ENCODE data around the gene CELSR1. TPM values are rescaled to one million over a fixed set of nuclear protein-coding genes. Genes with fewer than 3 reads are reported as not detected.

Gene CELSR1
- total RNA-seq, 1 experiment from 2014 or later = 37.6 TPM

DNA sequence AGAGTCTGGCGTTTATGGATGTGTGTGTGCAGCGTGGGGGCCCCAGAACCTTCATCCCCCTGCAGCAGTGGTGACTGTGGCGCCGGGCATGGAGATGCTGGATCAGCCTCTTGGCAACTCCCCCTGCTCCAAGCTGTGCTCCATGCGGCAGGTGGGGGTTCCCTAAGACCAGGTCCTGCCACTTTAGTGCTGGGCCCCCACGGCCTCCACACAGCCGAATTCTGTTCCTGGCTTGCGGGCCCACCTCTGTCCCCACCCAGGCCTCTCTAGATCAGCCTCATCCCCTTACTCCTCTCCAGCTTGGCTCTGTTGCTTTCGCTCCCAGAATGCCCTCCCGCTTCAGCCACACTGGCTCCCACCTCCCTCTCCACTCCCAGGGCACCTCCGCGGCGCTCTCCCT is 142.3 kb downstream of the CELSR1 start:
- H3K9me2 ChIP-seq (ENCODE audit: insufficient read depth) = no peaks in the 10 kb centered on the region
- H3K79me2 ChIP-seq (ENCODE audit: low read depth) = no peaks in the 10 kb centered on the region
- H3K27me3 ChIP-seq (ENCODE audit: insufficient read depth, low read depth) = no peaks in the 10 kb centered on the region
- H3K4me3 ChIP-seq = no peak overlapping the region
- BruUV-seq (replicated peaks) = no TSS peak
- CTCF ChIA-PET = no interaction called here
- no peak overlapping the region for H3K4me2 ChIP-seq
- no peaks in the 10 kb centered on the region for H3K36me3 ChIP-seq (ENCODE audit: low read depth)
- H3K9me3 ChIP-seq (ENCODE audit: insufficient read depth, low read depth) = no peaks in the 10 kb centered on the region
- H4K20me1 ChIP-seq (ENCODE audit: insufficient read depth) = 0 out of 2 replicates have a peak, but pooled peaks cover 3% of the 10 kb centered on the region
- DNase-seq = no peak
- TF ChIP-seq CTCF (conservative IDR thresholded peaks at IDR 0.05) (no peak), EZH2 (IDR thresholded peaks at IDR 0.05; ENCODE audit: low read depth) (no peak)
- intact Hi-C loops (cut with micrococcal nuclease; ENCODE audit: unreplicated experiment) = no loop called here
- H2AFZ ChIP-seq = no peak overlapping the region
- H3K27ac ChIP-seq = no peak overlapping the region
- POLR2A ChIA-PET (ENCODE audit: unreplicated experiment) = no interaction called here
- H3F3A ChIP-seq (ENCODE audit: insufficient read depth, low read depth) = no peaks in the 10 kb centered on the region; the same call in 1 of the 2 replicates
- 0 out of 2 replicates have a peak, but pooled peaks cover 3% of the 10 kb centered on the region for H3K4me1 ChIP-seq (replicated peaks; ENCODE audit: insufficient read depth)

GRCh38 chr22:46394622-46395021 is 142.8 kb downstream of the CELSR1 start:
- Histone ChIP-seq H3K4me1 (replicated peaks; ENCODE audit: insufficient read depth) (0 out of 2 replicates have a peak, but pooled peaks cover 3% of the 10 kb centered on the region), H2AFZ (no peak overlapping the region), H3K4me2 (no peak overlapping the region), H3K36me3 (ENCODE audit: low read depth) (no peaks in the 10 kb centered on the region), H3K27me3 (ENCODE audit: insufficient read depth, low read depth) (no peaks in the 10 kb centered on the region), H3K9me2 (ENCODE audit: insufficient read depth) (no peaks in the 10 kb centered on the region), H3K9me3 (ENCODE audit: insufficient read depth, low read depth) (no peaks in the 10 kb centered on the region), H4K20me1 (ENCODE audit: insufficient read depth) (0 out of 2 replicates have a peak, but pooled peaks cover 3% of the 10 kb centered on the region), H3K4me3 (no peak overlapping the region), H3F3A (ENCODE audit: insufficient read depth, low read depth) (no peaks in the 10 kb centered on the region; the same call in 1 of the 2 replicates), H3K79me2 (ENCODE audit: low read depth) (no peaks in the 10 kb centered on the region), H3K27ac (no peak overlapping the region)
- POLR2A ChIA-PET (ENCODE audit: unreplicated experiment) = no interaction called here
- CTCF ChIA-PET = no interaction called here
- TF ChIP-seq CTCF (conservative IDR thresholded peaks at IDR 0.05) (no peak), EZH2 (IDR thresholded peaks at IDR 0.05; ENCODE audit: low read depth) (no peak)
- no peak for DNase-seq
- intact Hi-C loops (cut with micrococcal nuclease; ENCODE audit: unreplicated experiment) = no loop called here
- BruUV-seq (replicated peaks) = no TSS peak

- Histone ChIP-seq H3K27ac (no peak overlapping the region), H3F3A (ENCODE audit: insufficient read depth, low read depth) (no peaks in the 10 kb centered on the region; the same call in 1 of the 2 replicates), H3K9me3 (ENCODE audit: insufficient read depth, low read depth) (no peaks in the 10 kb centered on the region), H3K36me3 (ENCODE audit: low read depth) (no peaks in the 10 kb centered on the region), H3K4me3 (no peak overlapping the region), H3K27me3 (ENCODE audit: insufficient read depth, low read depth) (no peaks in the 10 kb centered on the region), H4K20me1 (ENCODE audit: insufficient read depth) (0 out of 2 replicates have a peak, but pooled peaks cover 2% of the 10 kb centered on the region), H3K4me2 (no peak overlapping the region), H3K9me2 (ENCODE audit: insufficient read depth) (no peaks in the 10 kb centered on the region), H3K4me1 (replicated peaks; ENCODE audit: insufficient read depth) (0 out of 2 replicates have a peak, but pooled peaks cover 3% of the 10 kb centered on the region), H3K79me2 (ENCODE audit: low read depth) (no peaks in the 10 kb centered on the region), H2AFZ (no peak overlapping the region)
- CTCF ChIA-PET = no interaction called here
- intact Hi-C loops (cut with micrococcal nuclease; ENCODE audit: unreplicated experiment) = no loop called here
- TF ChIP-seq CTCF (conservative IDR thresholded peaks at IDR 0.05) (no peak), EZH2 (IDR thresholded peaks at IDR 0.05; ENCODE audit: low read depth) (no peak)
- BruUV-seq (replicated peaks) = no TSS peak
- POLR2A ChIA-PET (ENCODE audit: unreplicated experiment) = no interaction called here
- no peak for DNase-seq
Observed at GRCh38 chr22:46393873-46394272, 143.5 kb downstream of the CELSR1 start.
